Effector CD4-positive, alpha-beta T cell (primary cell): ENCODE results near the gene SH2D3A.

Source experiments
- DNase-seq: peaks from one replicate; pipeline ENCODE4 v3.0.0-alpha.2; 2020

Gene SH2D3A

DNA sequence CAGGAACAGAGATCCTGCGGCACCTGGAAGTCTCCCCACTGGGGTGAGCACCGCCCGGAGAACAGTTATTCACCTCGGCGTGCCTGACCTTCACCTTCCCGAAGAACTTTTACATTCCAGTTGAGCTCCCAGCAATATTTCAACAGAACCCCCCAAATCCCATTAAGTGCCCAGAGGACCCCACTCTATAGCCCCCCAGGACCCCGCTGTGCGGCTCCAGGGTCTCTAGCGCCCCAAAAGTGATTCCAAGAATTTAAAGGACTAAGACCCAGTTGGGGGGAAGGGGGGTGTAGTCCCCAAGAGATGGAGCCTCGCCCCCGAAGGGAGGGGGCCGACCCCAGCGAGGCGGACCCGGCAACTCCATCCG is 30.3 kb downstream of the SH2D3A start:
- DNase-seq = no peak

DNA sequence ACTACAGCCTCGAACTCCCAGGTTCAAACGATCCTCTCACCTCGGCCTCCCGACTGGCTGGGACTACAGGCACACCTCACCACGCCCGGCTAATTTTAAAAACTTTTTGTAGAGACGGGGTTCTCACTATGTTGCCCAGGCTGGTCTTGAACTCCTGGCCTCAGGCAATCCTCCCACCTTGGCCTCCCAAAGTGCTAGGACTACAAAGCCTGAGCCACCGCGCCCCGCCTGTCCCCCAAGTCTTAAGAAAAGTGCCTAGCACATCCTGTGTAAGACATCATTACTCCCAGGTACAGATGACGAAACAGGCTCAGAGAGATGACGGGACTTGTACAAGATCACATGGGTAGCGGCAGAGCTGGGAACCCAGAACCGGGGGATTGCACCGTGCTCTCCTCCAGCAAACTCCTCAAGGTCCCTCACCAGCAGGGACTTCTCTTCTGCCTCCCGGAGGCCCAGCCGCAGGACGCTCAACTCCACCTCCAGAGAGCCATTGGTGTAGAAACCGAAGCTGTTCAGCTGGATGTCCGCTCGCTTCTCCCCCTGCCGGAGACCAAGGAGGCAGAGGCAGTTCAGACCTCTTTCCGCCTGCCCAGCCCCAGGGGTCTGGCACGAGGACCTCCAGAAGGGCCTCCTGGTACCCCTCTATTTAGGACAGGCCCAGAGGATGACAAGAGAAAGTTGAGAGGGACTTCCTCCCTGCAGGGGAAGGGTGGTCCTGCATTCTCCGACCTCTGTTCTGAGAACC is 30.9 kb downstream of the SH2D3A start:
- peak; percentile 48 for DNase-seq

DNA sequence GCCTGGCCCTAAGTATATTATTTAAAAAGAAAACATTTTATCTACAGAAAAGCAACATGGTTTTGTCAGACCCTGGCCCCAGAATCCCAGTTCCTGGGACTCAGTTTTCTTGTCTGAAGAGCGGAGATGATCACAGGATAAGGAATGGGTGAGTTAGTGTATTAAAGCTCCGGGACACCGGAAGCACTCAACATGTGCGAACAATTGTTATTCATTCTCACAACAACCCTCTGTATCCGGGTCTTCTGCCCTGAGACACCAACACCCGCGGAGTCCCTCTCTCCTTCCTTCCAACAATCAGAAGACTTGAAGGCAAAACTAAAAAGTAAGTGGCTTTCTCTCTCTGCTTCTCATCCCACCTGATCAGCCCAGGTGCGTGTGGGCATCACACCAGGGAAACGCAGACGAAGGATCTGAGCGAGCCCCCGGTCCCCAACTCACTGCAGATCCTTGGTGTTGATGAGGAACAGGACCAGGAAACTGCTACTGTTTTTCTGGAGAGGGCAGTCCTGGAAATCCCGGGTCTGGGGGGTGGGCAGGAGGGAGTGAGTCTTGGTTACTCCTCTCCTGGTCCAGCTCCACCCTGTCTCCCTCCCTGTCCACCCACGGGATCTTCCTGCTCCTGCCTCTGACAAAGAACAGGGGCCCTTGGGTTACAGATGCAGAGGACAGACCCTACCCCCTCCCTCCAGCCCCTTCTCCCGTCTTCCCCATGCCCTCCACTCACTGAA is 31.9 kb downstream of the SH2D3A start:
- no peak for DNase-seq

DNA sequence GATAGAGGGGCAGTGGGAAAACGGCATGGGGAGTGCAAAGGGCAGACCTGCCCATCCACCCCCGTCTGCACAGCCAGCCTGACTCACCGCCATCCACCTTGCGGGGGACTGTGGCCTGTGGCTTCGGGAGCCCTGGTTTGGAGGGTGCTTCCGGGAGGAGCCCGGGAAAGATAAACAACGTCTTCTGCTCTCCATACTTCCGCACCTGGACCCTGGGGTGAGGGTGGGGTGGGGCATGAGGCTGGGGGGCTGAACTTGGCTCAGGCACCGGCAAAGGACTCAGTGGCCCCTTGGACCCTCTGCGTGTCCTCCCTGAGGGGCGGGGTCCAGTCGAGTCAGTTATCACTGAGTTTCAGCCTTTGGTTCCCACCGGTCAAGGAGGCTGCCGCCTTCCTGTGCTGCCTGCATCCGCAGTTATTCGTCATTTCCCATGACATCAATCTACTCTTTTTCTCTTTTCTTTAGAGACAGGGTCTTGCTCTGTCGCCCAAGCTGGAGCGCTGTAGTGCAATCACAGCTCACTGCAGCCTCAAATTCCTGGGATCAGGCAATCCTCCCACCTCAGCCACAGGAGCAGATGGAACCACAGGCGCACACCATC is 33.0 kb downstream of the SH2D3A start:
- no peak for DNase-seq

- DNase-seq = no peak
Observed at GRCh38 chr19:6733338-6734095, 33.7 kb downstream of the SH2D3A start.

DNA sequence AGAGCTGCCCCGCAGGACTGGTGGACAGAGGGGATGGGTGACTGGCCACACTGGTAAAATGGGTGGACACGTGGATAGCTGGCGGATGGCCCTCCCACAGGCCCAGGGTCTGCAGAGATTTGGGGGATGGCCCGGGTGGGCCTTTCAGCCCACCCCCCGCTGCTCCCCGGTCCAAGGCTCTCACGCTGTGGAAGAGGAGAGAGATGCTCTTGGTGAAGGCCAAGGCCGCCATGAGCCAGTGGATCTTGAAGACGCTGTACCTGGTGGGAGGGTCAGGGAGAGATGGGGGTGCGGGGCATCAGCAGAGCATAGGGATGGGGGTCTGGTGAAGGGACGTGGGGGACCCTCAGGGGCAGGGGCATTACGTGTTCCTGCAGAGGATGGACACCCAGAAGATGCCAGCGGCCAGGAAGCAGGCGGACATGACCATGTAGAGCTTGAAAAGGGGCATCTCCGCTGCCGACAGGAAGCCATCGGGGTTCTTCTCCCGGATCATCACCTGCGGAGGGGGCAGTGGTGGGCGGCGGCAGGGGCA is 34.4 kb downstream of the SH2D3A start:
- no peak for DNase-seq

DNA sequence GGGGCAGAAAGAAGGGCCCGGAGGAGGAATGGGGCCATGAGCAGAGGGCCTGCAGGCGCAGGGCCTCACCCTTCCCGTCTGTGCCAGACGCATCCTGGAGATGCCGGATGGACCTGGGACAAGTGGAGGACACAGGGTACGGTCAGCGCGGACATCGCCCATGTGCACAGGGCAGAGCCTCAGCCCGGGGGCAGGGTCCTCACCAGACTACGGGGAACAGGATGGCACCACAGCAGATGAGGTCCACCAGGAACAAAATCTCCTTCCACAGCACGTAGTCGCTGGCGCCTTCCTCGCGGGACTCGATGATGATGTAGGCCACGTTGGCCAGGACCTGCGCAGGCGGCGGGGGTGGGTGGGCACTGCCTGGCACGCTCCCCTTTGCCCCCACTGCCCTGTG is 35.4 kb downstream of the SH2D3A start:
- no peak for DNase-seq

GRCh38 chr19:6730941-6731670 is 36.1 kb downstream of the SH2D3A start:
- no peak for DNase-seq

DNA sequence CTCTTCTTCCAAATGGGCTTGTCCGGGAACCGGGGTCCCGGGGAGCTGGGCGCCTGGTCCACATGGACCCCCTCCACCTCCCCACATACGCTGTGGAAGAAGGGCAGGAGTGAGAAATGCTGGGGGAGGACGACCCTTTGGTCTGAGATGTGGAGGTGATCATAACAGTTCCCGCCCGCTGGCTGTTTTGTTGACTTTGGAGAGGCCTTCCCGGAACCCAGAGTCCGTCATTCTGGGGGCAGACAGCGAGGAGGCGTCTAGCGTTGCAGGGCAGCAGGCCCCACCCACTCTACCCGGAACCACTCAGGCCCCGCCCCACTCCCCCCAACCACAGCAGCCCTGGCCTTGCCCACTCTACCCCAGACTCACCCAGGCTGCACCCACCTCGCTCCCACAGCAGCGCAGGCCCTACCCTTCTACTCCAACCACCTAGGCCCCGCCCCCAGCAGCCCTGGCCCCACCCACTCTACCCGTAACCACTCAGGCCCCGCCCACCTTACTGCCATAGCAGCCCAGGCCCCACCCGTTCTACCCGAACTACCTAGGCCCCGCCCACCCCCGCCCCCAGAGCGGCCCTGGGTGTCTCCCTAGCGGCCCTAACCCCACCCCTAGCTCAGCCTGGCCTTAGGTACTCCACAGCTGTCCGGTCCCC is 37.0 kb downstream of the SH2D3A start:
- DNase-seq = no peak

GRCh38 chr19:6729573-6730152 is 37.6 kb downstream of the SH2D3A start:
- no peak for DNase-seq

DNA sequence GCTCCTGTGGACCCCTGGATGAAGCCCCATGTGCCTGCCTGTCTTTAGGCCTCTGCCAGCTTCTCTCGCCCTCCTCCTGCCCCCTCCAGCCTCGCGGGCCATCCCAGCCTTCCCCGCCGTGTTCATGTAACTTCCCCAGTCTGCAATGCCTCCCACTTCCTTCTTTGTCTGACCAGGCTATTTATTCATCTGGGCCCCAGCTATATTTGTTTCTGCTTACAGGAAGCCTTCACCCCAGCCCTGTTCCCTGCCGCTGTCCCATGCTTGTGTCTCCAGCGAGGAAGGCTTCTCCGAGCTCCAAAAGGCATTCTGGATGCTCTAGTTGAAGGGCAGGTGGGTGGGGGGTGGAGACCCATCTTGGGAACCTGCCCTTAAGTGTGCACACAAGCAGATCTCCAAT is 38.9 kb downstream of the SH2D3A start:
- no peak for DNase-seq

GRCh38 chr19:6725513-6726231 is 41.6 kb downstream of the SH2D3A start:
- no peak for DNase-seq

DNA sequence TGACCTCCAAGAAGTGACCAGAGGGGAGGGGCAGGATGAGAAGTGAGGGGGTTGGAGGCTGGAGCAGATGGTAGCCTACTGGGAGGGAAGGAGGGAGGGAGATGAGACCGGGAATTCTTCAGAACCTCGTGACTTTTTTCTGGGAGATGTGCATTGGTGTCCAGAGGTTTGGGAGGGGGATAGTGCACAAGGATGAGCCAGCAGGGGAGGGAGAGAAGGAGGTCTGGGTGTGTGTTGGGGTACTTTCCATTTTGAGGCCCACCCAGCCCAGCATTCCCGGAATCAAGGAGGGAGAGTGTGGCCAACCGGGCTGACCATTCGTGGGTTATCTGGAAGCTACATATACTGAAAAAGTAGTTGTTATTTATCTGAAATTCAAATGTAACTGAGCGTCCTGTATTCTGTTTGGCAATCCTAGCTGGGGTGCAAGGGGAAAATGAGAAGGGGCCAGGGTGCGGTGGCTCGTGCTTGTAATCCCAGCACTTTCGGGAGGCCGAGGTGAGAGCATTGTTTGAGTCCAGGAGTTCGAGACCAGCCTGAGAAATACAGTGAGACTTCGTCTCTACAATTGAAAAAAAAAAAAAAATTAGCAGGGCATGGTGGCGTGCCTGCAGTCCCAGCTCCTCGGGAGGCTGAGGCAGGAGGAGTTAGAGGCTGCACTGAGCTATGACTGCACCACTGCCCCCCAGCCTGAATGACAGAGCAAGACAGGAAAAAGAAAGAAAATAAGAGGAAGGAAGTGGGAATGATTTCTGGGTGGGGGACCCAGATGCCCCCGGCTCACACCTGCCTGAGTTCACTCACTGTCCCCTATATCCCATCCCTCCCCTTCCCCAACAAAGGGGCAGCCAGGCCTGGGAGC is 42.4 kb downstream of the SH2D3A start:
- DNase-seq = no peak

GRCh38 chr19:6723738-6724137 is 43.5 kb downstream of the SH2D3A start:
- DNase-seq = no peak

DNA sequence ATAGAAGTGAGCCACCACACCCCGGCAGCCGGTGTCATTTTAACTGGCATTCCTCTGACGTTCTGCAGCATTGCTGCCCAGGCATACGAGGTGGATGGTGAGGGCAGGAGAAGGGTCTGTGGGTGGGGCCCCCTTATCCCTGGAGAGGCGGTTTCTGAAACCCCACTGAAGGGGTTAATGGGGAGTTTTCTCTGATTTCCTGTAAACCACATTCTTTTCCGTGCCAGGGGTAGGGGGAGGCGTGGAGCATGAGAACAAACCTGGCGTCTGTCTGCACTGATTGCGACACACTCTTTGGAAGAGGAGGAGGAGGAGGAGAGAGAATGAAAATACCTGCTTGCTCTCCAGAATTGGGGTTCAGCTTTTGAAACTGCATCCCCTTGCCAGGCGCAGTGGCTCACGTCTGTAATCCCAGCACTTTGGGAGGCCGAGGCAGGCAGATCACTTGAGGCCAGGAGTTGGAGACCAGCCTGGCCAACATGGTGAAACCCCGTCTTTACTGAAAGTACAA is 44.1 kb downstream of the SH2D3A start:
- DNase-seq = no peak

GRCh38 chr19:6721773-6722172 is 45.5 kb downstream of the SH2D3A start:
- DNase-seq = no peak

- no peak for DNase-seq
Observed at GRCh38 chr19:6721138-6721474, 46.1 kb downstream of the SH2D3A start.

DNA sequence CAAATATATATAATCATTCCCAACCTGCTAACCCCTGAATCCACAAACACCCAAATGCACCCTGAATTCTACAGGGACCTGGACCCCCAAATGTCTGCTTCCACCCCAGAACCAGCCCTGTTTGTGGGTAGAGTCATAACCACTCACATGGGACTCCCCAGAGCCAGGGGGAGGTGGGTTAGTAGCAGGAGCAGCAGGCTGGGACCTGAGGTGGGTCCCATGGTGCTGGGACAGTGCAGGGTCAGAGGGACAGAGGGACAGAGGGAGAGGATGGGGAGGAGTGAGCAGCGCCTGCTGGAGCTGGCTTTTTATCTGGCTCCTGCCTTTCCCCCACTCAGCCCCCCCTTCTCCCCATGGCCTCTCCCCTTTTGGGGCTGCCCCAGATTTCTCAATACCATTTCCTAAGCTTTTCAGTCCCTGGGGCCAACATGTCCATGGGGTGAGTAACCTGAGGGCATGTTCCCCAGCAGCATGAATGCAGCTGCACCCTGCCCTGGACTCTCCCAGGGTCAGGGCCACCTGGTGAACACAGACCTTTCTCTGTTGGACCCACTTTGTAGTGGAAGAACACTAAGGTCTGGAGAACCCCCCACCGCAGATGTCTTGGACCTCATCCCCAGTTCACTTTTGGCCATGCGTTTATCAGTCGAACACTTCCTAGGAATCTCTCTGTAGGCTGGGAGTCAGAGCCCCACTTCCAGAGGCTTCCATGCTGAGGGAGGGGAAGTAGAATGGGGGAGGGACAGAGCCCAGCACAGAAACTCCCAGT is 46.7 kb downstream of the SH2D3A start, which contains the start of gene C3:
C3 (minus strand) TSS at position 282 of the 769 bp plus-strand sequence; CDS start at position 221, 61 bp downstream.
- DNase-seq = no peak

DNA sequence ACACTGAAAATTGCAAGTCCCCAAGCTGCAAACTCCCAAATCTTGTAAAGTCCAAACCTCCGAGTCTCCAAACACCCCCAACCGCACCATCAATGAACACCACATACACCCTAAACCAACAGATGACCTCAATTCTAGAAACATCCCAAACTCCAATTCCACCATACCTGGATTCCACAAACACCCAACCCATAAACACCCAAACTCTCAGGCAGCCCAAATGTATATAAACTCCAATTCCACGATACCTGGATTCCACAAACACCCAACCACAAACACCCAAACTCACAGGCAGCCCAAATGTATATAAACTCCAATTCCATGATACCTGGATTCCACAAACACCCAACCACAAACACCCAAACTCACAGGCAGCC is 47.3 kb downstream of the SH2D3A start:
- no peak for DNase-seq
